Measurements from ENCODE around the gene SGPP2. TPM values are rescaled to one million over a fixed set of nuclear protein-coding genes. Genes with fewer than 3 reads are reported as not detected.
A peak's percentile ranks its signal among the peaks of the same experiment; 100 is the strongest.
"Not testable (repeated sequence)": the region's sequence is repeated elsewhere in the genome, so short reads cannot be mapped to it uniquely, and the experiment has no call there.

Gene SGPP2
- total RNA-seq (2014; rRNA removed; shearing (Covaris generic)), result 0.10 TPM in 1 of 2 replicates, not detected in the other

- no peak for DNase-seq (ENCODE audit: low read depth)
Measured at GRCh38 chr2:222424276-222424728, at the start of gene SGPP2. Gene SGPP2 (plus strand): TSS chr2:222424543. CDS start chr2:222424603, 60 bp downstream.

DNA sequence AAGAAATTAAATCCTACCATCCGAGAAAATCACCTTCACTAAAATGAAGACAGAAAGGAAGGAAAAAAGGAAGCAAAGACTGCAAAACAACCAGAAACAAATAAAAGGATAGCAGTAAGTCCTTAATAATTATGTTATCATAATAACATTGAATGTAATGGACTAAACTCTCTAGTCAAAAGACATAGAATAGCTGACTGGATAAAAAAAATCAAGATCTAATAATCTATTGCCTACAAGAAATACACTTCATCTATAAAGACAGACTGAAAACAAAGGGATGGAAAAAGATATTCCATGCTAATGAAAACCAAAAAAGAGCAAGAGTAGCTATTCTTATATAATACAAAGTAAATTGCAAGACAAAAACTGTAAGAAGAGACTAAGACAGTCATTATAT, 48.5 kb upstream of the SGPP2 start:
- no peak for DNase-seq (ENCODE audit: low read depth)

DNA sequence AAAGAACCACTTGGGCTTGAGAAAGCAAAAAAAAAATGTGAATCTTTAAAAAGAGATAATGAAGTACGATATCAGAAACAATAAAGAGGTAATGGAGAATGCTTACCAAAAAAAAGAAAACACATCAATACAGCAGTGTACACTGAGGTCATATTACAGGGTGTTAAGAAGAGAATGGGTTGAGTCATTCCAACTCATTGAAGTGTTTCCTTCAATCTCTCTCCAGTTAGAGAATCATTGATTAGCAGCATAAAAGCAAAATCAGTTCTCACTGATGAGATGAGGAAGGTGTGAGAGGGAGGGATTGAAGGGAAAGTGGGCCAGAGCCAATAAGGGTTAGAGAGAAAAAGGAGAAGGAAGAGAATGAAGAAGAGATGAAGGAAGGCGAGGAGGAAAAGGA, 43.9 kb upstream of the SGPP2 start:
- no peak for DNase-seq (ENCODE audit: low read depth)

- no peak for DNase-seq (ENCODE audit: low read depth)
Measured at GRCh38 chr2:222381566-222381965, 42.8 kb upstream of the SGPP2 start.

- no peak for DNase-seq (ENCODE audit: low read depth)
Measured at GRCh38 chr2:222383255-222383654, 41.1 kb upstream of the SGPP2 start.

- DNase-seq (ENCODE audit: low read depth), result no peak
Measured at GRCh38 chr2:222391743-222392285, 32.5 kb upstream of the SGPP2 start.

DNA sequence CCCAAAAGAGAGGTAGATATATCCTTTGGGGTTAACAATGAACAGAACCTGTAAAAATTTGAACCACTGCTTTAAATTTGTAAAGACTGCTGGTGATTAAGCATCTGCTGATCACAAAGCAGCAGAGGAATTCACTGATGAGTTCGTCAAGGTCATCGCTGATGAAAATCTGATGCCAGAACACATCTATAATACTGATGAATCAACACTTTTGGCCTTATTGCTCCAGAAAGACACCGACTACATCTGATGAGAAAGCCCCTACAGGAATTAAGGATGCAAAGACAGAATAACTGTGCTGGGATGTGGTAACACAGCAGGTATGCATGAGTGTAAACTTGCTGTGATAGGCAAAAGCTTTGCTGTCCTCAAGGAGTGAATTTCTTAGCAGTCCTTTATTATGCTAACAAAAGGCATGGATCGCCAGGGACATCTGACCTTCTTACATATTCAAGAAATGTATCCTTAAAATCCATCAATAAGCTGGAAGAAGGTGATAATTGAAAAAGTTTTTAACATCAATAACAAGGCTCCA, 30.5 kb upstream of the SGPP2 start:
- no peak for DNase-seq (ENCODE audit: low read depth)

DNA sequence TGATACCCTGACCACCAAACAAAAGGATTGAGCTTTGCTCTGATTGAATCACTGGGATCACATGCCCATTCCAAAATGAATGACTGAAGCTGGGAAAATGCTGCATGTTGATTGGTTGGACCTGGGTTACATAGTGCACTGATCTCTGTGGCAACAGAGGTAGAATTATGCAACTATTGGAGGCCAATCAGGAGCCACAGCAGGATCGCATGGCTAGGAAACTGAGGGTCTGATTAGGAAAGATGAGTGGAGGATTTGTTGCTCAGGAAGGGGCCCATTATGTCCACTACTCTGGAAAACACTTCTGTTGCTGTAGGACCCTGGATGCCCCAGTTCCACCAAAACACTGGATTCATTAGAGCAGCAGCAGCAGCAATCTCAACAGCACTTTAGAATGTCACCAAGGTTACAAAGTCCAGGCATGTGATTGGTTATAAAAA, 25.9 kb upstream of the SGPP2 start:
- peak; percentile 6 for DNase-seq (ENCODE audit: low read depth)

DNA sequence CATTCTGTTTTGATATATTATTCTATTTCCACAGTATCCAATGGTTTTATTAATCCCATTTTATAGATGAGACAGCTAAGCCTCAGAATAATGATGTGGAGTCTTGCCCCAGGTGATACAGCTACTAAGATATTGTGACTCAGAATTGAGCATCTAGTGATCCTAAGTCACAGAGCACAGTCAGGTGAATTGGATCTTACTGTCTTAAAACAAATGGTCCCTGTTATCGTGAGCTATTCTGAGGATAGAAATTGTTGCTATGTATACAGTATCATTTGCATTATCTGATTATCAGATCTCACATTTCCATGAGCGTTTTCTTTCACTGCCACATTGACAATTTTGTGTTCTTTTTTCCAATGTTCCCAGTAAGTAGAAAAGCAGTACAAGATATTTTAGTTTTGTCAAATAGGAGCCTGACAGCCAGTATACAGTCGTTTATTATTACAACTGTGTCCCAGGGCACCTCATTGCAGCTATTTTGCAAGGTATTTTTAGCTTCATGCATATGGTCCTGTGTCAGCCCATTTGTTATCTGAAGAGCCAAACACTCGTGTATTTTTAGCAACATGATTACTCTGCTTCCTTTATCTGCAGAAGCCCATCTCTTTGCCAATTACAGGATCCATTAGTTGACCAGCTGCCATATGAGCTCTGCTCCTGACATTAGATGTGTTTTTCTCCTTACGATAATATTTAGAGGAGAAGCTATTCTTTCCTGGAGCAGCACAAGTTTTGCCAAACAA, 25.1 kb upstream of the SGPP2 start:
- peak; percentile 34 for DNase-seq (ENCODE audit: low read depth)

DNA sequence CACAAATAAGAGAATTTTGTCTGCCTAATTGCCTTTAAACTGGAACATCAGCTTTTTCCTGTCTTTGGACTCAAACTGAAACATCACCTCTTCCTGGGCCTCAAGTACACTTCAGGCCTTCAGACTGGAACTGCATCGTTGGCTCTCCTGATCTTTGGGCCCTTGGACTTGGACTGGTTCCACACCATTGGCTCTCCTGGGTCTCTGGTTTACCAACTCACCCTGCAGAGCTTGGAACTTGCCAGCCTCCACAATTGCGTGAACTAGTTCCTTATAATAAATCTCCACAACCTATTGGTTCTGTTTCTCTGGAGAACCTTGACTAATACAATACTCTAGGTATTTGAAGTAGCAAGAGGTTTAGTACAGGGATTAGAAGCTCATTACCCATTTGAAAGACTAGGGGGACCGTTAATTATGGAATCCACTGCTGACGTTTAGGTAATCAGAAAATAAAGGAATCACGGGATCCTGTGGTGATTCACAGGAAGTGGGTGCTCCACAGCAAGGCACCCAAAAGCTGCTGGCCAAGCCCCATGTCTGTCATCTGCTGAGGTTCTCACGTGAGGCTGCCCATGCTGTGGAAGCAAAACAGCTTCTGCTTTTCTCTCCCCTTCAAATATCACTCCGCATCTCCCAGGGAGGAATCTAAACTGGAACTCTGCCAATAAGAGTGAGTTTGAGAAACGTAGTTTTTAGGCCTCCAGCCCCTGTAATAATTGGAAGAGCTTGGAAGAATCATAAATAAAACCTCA, 20.0 kb upstream of the SGPP2 start:
- DNase-seq (ENCODE audit: low read depth), result peak; percentile 38

DNA sequence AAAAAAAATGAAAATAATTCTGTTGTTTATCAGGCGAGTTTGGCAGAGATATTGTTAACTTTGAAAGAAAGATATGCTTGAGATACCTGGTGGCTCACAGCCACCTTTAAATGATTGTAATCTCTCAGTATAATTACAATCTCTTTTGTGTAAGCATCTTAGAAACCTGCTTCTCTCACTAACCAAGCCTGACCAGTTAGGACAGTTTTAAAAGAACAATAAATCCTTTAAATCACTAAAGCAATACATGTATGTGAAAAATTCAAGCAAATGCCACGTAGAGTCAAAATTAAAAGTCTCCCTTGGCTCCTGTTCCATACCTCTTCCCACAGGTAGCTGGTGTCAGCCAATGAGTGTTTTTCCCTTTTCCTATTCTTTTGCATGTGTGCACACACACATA, 15.7 kb upstream of the SGPP2 start:
- no peak for DNase-seq (ENCODE audit: low read depth)

DNA sequence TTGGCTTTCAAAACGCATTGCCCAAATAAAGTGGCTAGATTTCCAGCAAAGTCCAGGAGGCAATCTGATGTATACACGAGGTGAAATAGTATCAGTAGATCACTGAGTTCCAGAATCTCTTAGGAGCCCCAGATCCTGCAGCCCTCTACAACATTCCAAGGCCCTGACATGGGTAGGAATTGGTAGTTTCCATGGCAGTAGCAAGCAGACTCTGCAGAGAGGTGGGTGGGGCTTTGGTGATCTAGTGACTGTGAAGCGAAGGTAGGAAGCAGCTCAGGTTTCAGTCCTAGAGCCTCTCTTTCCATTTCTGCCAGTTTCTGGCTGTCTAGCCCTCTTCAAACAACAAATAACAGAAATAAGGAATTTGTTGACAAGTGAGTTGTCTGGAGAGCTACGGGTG, 13.8 kb upstream of the SGPP2 start:
- no peak for DNase-seq (ENCODE audit: low read depth)

GRCh38 chr2:222412334-222412733, 12.0 kb upstream of the SGPP2 start:
- DNase-seq (ENCODE audit: low read depth), result not testable (repeated sequence)

DNA sequence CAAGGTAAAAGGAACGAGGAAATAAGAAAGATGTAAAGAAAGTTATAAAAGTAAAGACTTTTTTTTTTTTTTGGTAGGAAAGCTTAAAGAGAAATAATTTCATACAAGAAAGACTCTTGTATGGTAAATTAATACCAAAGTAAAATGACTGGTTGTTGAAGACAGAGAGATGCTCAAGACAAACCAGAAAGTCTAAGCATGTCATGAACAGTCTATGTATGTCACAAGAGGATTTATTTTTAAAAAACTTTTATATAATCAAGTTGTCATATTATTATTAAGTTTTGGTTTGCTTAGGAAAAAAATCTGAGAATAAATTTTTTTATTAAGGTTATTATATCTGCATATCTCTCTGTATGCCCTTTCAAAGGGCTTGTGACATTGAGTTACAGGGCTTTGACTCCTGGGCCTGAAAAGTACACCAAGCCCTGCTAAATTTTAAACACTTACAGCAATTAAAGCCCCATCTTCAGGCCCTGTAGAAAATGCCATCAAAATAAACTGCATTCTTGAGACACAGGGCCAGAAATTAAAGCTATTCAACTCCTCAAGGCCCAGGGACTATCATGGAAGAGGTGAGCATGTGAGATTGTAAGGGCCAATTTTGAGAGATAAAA, 10.9 kb upstream of the SGPP2 start:
- no peak for DNase-seq (ENCODE audit: low read depth)

- peak; percentile 15 for DNase-seq (ENCODE audit: low read depth)
Measured at GRCh38 chr2:222418739-222419138, 5.6 kb upstream of the SGPP2 start.

- no peak for DNase-seq (ENCODE audit: low read depth)
Measured at GRCh38 chr2:222420508-222420907, 3.8 kb upstream of the SGPP2 start.

DNA sequence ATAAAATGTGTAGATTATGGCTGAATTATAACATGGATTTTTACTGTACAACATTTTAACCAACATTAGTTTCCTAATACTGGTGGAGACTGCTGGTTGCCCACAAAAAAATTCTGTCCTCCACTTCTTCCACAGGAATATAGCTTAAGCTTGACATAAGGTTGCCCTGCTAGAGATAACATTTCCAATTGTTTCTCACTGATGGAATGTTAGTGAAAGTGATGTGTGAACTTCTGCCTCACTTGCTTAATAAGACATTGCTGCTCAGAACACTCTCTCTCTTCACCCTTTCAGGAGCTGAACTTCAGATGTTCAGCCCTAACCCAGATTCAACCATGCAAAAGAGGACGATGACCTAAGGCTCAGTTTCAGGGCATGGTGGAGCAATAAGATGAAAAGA, 2.7 kb upstream of the SGPP2 start:
- DNase-seq (ENCODE audit: low read depth), result no peak

GRCh38 chr2:222423186-222423585, 1.2 kb upstream of the SGPP2 start:
- DNase-seq (ENCODE audit: low read depth), result no peak

GRCh38 chr2:222423632-222424275, 589 bp upstream of the SGPP2 start:
- peak; percentile 12 for DNase-seq (ENCODE audit: low read depth)

GRCh38 chr2:222424729-222425671, 657 bp downstream of the SGPP2 start:
- DNase-seq (ENCODE audit: low read depth), result no peak

All from RPMI7951 (cell line).